ENCODE results near the gene RFX5. TPM values are rescaled to one million over a fixed set of nuclear protein-coding genes. Genes with fewer than 3 reads are reported as not detected.

RFX5 gene
- total and polyA plus RNA-seq, 12 donors: 22.6 to 82.5 (median 50.0) TPM

DNA sequence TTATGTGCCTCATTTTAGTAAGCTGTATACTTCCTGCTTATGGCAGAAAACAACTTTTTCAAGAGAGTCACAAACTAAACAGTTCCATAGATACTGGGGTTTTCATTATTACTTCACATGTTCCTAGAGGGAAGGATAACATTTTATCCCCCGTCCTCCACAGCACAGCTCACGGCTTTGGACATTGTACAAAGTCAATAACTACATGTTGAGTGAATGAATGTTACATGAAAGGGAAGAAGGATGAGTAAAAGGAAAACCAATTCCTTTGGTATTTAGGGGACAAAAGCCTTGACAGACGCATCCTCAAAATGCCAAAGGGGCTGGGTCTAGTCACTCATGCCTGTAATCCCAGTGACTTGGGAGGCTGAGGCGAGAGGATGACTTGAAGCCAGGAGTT lies 34.6 kb downstream of the RFX5 start:
- peaks cover 0 to 49% of the 10 kb centered on the region in 2 donors for H3K36me3 ChIP-seq (replicated peaks in 1 of 2)
- peaks cover 39 to 61% of the 10 kb centered on the region in 2 donors for H3K4me1 ChIP-seq (replicated peaks in 1 of 2)
- peak overlapping the region; percentile 75 to 94 (median 90) for H3K27ac ChIP-seq
- WGBS, 4 donors: 80 to 86% (median 84%) methylated on average over 4 of the region's 4 CpGs
- no peak for DNase-seq
- H3K9me3 ChIP-seq (replicated peaks in 1 of 3): no peaks in the 10 kb centered on the region
- no peak overlapping the region for H3K4me3 ChIP-seq
- intact Hi-C loops (cut with DNase I): no loop called here
- no peaks in the 10 kb centered on the region for H3K27me3 ChIP-seq
- TF ChIP-seq, protein P1, sequence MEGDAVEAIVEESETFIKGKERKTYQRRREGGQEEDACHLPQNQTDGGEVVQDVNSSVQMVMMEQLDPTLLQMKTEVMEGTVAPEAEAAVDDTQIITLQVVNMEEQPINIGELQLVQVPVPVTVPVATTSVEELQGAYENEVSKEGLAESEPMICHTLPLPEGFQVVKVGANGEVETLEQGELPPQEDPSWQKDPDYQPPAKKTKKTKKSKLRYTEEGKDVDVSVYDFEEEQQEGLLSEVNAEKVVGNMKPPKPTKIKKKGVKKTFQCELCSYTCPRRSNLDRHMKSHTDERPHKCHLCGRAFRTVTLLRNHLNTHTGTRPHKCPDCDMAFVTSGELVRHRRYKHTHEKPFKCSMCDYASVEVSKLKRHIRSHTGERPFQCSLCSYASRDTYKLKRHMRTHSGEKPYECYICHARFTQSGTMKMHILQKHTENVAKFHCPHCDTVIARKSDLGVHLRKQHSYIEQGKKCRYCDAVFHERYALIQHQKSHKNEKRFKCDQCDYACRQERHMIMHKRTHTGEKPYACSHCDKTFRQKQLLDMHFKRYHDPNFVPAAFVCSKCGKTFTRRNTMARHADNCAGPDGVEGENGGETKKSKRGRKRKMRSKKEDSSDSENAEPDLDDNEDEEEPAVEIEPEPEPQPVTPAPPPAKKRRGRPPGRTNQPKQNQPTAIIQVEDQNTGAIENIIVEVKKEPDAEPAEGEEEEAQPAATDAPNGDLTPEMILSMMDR (IDR thresholded peaks at IDR 0.05): no peak
- TF ChIP-seq POLR2A (IDR thresholded peaks at IDR 0.05): no peak

DNA sequence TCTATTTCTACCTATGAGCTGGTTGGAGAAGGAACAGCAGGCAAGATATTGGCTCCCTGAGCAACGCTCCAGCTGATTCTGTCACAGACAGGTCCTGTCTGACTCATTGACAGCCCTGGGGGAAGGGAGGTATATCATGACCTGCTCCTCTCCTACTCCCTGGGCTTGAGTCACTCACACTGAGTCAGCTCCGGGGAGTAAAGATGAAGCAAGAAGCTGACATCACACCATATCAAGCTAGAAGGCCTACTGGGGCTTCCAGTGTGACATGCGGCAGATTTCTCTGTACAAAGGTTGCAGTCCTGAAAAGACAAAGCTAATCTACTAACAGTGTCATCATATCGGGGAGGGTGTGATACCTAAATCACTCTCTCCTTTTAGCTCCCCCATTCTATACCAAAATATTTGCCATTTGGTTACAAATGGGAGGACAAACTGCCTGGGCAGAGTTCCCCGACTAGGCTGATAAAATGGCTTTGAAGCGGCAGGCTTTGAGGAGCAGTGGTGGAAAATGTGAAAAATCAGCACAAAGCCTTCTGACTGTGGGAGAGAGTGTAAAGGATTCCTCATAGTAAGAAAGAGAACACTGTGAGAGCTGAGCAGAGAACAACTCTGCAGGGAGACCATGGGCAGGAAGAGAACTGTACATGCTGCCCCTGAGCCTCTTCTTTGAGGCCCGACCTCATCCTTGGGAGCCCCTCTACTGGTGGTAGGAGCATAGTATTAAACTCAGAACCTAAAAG lies 35.3 kb downstream of the RFX5 start:
- intact Hi-C loops (cut with DNase I): no loop called here
- peak; percentile 92 to 99 (median 98) for DNase-seq
- Histone ChIP-seq H3K9me3 (replicated peaks in 1 of 3) (no peaks in the 10 kb centered on the region), H3K4me3 (no peak overlapping the region), H3K27ac (peak overlapping the region; percentile 75 to 94 (median 90)), H3K27me3 (no peaks in the 10 kb centered on the region), H3K36me3 (replicated peaks in 1 of 2) (peaks cover 0 to 49% of the 10 kb centered on the region in 2 donors), H3K4me1 (replicated peaks in 1 of 2) (peaks cover 39 to 61% of the 10 kb centered on the region in 2 donors)
- 31 to 36% (median 33%) methylated on average over 5 to 7 of the region's 7 CpGs for WGBS, 4 donors
- peak; percentile 13 to 68 for TF ChIP-seq POLR2A (IDR thresholded peaks at IDR 0.05)
- TF ChIP-seq, protein P1 (IDR thresholded peaks at IDR 0.05): peak in 1 of 6 experiments; percentile 28

DNA sequence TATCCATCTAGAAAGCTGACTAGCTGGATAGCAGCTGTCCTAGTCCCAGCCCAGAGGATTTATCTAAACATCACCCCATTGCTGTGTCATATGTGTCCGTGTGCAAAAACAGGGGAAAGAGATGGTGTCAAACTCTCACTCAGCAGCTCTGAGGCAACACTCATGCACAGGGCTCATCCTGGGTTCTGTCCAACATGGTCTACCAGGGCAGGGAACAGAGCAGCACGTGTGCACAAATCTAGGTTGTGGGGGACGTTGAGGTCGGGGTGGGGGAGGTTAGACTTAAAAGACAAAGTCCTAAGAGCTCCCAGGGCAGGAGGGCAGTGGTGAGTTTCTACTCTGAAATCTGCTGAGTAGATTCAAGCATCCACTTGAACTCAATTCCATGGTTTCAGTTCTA lies 36.0 kb downstream of the RFX5 start:
- no peak overlapping the region for H3K4me3 ChIP-seq
- peaks cover 39 to 61% of the 10 kb centered on the region in 2 donors for H3K4me1 ChIP-seq (replicated peaks in 1 of 2)
- DNase-seq: no peak
- intact Hi-C loops (cut with DNase I): no loop called here
- no peaks in the 10 kb centered on the region for H3K27me3 ChIP-seq
- TF ChIP-seq, protein P1 (IDR thresholded peaks at IDR 0.05): no peak
- no peak for TF ChIP-seq POLR2A (IDR thresholded peaks at IDR 0.05)
- 61 to 69% (median 66%) methylated on average over 4 of the region's 4 CpGs for WGBS, 4 donors
- peak overlapping the region in 4 of 5 donors; percentile 10 to 93 (median 79) for H3K27ac ChIP-seq
- peaks cover 0 to 49% of the 10 kb centered on the region in 2 donors for H3K36me3 ChIP-seq (replicated peaks in 1 of 2)
- no peaks in the 10 kb centered on the region for H3K9me3 ChIP-seq (replicated peaks in 1 of 3)

DNA sequence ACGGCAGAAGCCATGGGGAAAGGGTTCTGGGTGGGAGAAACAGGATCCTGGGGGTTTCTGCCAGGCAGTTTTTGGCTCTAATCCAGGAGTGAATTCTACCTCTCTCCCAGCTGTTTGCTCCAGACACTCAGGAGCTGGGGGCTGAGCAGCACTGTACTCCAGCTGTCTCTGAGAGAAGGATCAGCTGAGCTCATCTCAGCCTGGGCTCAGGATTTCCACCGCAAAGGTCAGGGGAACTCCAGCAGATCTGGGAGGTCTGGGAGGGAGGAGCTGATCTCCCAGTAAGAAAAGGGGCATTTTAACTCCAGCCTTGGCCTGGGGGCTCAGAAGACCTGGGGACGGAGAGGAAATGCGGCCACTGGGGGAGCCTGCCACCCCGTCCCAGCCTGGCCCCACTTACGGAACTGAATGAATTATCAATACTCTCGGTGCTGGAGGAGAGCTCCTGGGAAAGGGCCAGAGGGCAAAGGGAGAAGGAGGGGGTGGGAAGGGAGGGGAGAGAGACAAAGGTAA lies 37.2 kb downstream of the RFX5 start:
- no peaks in the 10 kb centered on the region for H3K27me3 ChIP-seq
- intact Hi-C loops (cut with DNase I): loop anchor here in 1 of 2 donors (10.0 kb wide), 1 partner anchor 85 kb away; the partner anchor contains the start of gene PSMB4
- DNase-seq: peak in 1 of 7 donors; percentile 37
- no peaks in the 10 kb centered on the region for H3K9me3 ChIP-seq (replicated peaks in 1 of 3)
- peak overlapping the region in 2 of 5 donors; percentile 90 to 93 for H3K27ac ChIP-seq
- peaks cover 39 to 61% of the 10 kb centered on the region in 2 donors for H3K4me1 ChIP-seq (replicated peaks in 1 of 2)
- TF ChIP-seq, protein P1 (IDR thresholded peaks at IDR 0.05): no peak
- TF ChIP-seq POLR2A (IDR thresholded peaks at IDR 0.05): no peak
- H3K4me3 ChIP-seq: no peak overlapping the region
- 50 to 71% (median 61%) methylated on average over 7 of the region's 7 CpGs for WGBS, 4 donors
- H3K36me3 ChIP-seq (replicated peaks in 1 of 2): peaks cover 0 to 51% of the 10 kb centered on the region in 2 donors

Measured in adrenal gland (tissue), 12 donors.